K562 (cell line): ENCODE results near the gene CEP95. TPM values are rescaled to one million over a fixed set of nuclear protein-coding genes. Genes with fewer than 3 reads are reported as not detected.

Experiments used
- AFF4 ChIP-seq: sonication (generic); formaldehyde crosslinking; IDR thresholded peaks from 2 replicates; pipeline ENCODE4 v1.8.0; 2023; ENCODE audit warnings: mild to moderate bottlenecking, missing genetic modification reagents
- C11orf30 ChIP-seq: fragments of 450-650 bp; IDR thresholded peaks from 2 replicates; pipeline ENCODE4 v1.6.1; 2016; ENCODE audit warnings: low read depth, mild to moderate bottlenecking
- CEBPG ChIP-seq, 3 experiments: fragments of 200-800 bp in 1 of 3; sonication (Bioruptor generic) in 1 of 3; sonication (generic) in 1 of 3; formaldehyde crosslinking in 1 of 3; IDR thresholded peaks in 2 of 3; conservative IDR thresholded peaks in 1 of 3; 2 replicates each; pipeline versions ENCODE4 v1.6.1 to v1.8.0; 2016 to 2022; ENCODE audit warnings: missing compliant biosample characterization in 2 of 3, missing genetic modification characterization in 2 of 3, mild to moderate bottlenecking in 1 of 3, missing genetic modification reagents in 1 of 3
- ELK3 ChIP-seq: fragments of 450-650 bp; formaldehyde crosslinking; IDR thresholded peaks from 2 replicates; pipeline ENCODE4 v1.4.0; 2020; ENCODE audit warnings: mild to moderate bottlenecking
- FOXJ3 ChIP-seq: sonication (generic); formaldehyde crosslinking; IDR thresholded peaks from 2 replicates; pipeline ENCODE4 v1.4.0; 2020; ENCODE audit warnings: mild to moderate bottlenecking, missing genetic modification reagents
- KDM4B ChIP-seq, 2 experiments: fragments of 450-650 bp in 1 of 2; sonication (generic) in 1 of 2; IDR thresholded peaks; 2 replicates each; pipeline ENCODE4 v1.6.1; 2016 to 2017; ENCODE audit warnings: borderline replicate concordance in 2 of 2, antibody characterized with exemption in 1 of 2, low read depth in 1 of 2, mild to moderate bottlenecking in 1 of 2
- RB1 ChIP-seq: fragments of 450-650 bp; IDR thresholded peaks from 2 replicates; pipeline ENCODE4 v1.6.1; 2017; ENCODE audit warnings: low read depth, mild to moderate bottlenecking
- polyA plus RNA-seq, 8 experiments: library from polyadenylated mRNA; depleted of rRNA in 4 of 8; stranded (reverse) in 5 of 8; unstranded in 3 of 8; fragments of >200 nt; fragmentation: Nextera tagmentation in 2 of 8; fragmentation: Illumina TruSeq in 1 of 8; extraction: Ambion mirVana in 2 of 8; extraction: Trizol in 1 of 8; gene quantifications; 2 replicates each; pipeline versions ENCODE4 v1.2.1 to v1.2.3, GENCODE V29; 2011 to 2014; ENCODE audit warnings: inconsistent platforms in 1 of 8, missing spikeins in 1 of 8
- total RNA-seq, 7 experiments: library from RNA; depleted of rRNA in 6 of 7; stranded (reverse); fragments of >200 nt in 6 of 7; fragmentation: Illumina TruSeq in 2 of 7; extraction: Trizol in 2 of 7; gene quantifications; 2 replicates each; pipeline versions ENCODE4 v1.2.1 to v1.2.3, GENCODE V29; 2011 to 2021; ENCODE audit warnings: low replicate concordance in 1 of 7

Gene CEP95
- total and polyA plus RNA-seq, 9 of the 15 experiments (the other 6 are each of a cell fraction or from before 2014, with no cell fraction given), result 26.7 to 80.7 (median 56.9) TPM

DNA sequence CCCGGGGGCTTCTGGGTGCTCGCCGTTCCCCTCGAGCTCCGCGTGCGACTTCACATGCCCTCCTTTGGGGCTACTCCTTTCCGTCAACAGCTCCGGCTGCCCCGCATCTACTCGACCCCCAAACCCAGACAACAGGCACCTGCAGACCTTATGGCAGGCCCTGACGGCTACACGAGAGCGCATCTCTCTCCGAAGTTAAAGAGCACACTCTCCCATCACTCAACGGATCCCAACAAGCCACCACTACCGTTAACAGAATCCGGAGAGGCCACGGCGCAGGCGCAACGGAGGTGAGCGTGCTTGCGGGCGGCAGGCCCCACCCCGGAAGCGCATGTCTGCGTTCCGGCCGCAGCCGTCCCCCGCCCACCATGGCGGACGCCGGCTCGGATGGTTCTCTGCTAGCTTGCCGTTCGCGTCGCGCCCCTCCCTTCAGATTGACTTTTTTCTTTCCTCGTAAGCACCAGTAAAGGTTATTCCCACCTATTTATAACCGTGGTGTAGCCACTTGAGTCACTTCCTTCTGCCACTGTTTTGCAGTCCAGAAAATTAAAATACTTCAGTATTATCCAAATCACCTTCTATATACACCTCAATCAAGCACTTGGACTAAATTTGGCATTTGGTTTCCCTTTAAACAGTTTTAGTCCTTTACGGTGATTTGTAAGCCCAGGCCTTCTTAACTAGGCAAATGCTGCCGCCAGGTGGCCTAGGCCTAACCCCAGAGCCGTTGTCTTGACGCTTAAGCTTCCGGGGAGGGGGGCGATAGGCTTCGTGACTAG lies 9.8 kb upstream of the CEP95 start, which contains the start of gene POLG2 (continued):
- TF ChIP-seq AFF4, result peak; percentile 82
- no peak for TF ChIP-seq CEBPG (CRISPR knock-in tag; IDR thresholded peaks at IDR 0.05)
- no peak for TF ChIP-seq CEBPG (tag; conservative IDR thresholded peaks at IDR 0.05 in 1 of 2, IDR thresholded peaks at IDR 0.05 in 1 of 2)
- no peak for TF ChIP-seq FOXJ3
- peak; percentile 57 for TF ChIP-seq C11orf30
- TF ChIP-seq KDM4B (IDR thresholded peaks at IDR 0.05; ENCODE audit: borderline replicate concordance in 2 of 2, low read depth in 1 of 2), result no peak
- TF ChIP-seq ELK3 (CRISPR knock-in tag), result 0 out of 2 replicates have a peak, but pooled peaks have one; percentile 36
- peak; percentile 38; the same call in 1 of the 2 replicates for TF ChIP-seq RB1
